H1 (cell line): ENCODE measurements around the gene ANAPC16. TPM values are rescaled to one million over a fixed set of nuclear protein-coding genes. Genes with fewer than 3 reads are reported as not detected.
A peak's percentile ranks its signal among the peaks of the same experiment; 100 is the strongest.

Experiments
- CTCF ChIA-PET: fragments of 300-600 bp; sonication (Branson Sonifier 250); formaldehyde crosslinking; loops from one replicate; lab custom pipeline; 2021; ENCODE audit not compliant: partially characterized antibody; lab: Charles Lee
- POLR2A ChIA-PET: fragments of 300-600 bp; sonication (Branson Sonifier 250); formaldehyde crosslinking; loops from one replicate; lab custom pipeline; 2021; ENCODE audit warnings: inconsistent platforms; ENCODE audit not compliant: partially characterized antibody; lab: Charles Lee
- DNase-seq, 2 experiments: peaks; one replicate each; pipeline versions ENCODE4 v3.0.0 to v3.0.0-alpha.2; 2010 to 2022; ENCODE audit warnings: low spot score in 2 of 2, low read depth in 1 of 2, mixed read lengths in 1 of 2
- FAIRE-seq: peaks from 2 replicates; lab custom pipeline; 2011; peaks lifted over from hg19 to GRCh38; lab: Jason Lieb, UNC
- H2AFZ ChIP-seq: 2 replicates; pipeline ENCODE4 v1.8.1; 2012; ENCODE audit warnings: low read length, inconsistent platforms
- H2AK5ac ChIP-seq: 2 replicates; pipeline ENCODE4 v1.6.1; 2013; ENCODE audit warnings: low read depth, low read length
- H2BK120ac ChIP-seq: replicated peaks from 2 replicates; pipeline ENCODE3; 2013; ENCODE audit warnings: low read depth, low read length, inconsistent platforms
- H2BK12ac ChIP-seq: 2 replicates; pipeline ENCODE4 v1.6.1; 2013; ENCODE audit warnings: low read depth, low read length
- H2BK15ac ChIP-seq: 2 replicates; pipeline ENCODE4 v1.6.1; 2013; ENCODE audit warnings: low read length
- H2BK20ac ChIP-seq: 2 replicates; pipeline ENCODE4 v1.6.1; 2013; ENCODE audit warnings: low read length
- H2BK5ac ChIP-seq: 2 replicates; pipeline ENCODE4 v1.6.1; 2013; ENCODE audit warnings: low read depth, low read length
- H3K14ac ChIP-seq: 2 replicates; pipeline ENCODE4 v1.6.1; 2013; ENCODE audit warnings: inconsistent platforms; ENCODE audit not compliant: insufficient read length
- H3K18ac ChIP-seq: 2 replicates; pipeline ENCODE4 v1.6.1; 2013; ENCODE audit warnings: low read length; ENCODE audit errors: extremely low read depth
- H3K23ac ChIP-seq: 2 replicates; pipeline ENCODE4 v1.6.1; 2013; ENCODE audit warnings: inconsistent platforms; ENCODE audit not compliant: insufficient read length
- H3K23me2 ChIP-seq: 2 replicates; pipeline ENCODE4 v1.6.1; 2013; ENCODE audit warnings: low read depth, low read length
- H3K27ac ChIP-seq: 2 replicates; pipeline ENCODE4 v1.6.1; 2011; ENCODE audit warnings: low read depth, low read length, inconsistent platforms
- H3K27me3 ChIP-seq, 4 experiments: replicated peaks in 1 of 4; 1 replicate in 1 of 4; 2 replicates in 3 of 4; pipeline versions ENCODE4 v1.6.1 to v1.8.1; 2011 to 2013; ENCODE audit warnings: low read length in 3 of 4, mild to moderate bottlenecking in 3 of 4, inconsistent platforms in 2 of 4, mixed read lengths in 2 of 4, moderate library complexity in 1 of 4; ENCODE audit not compliant: control insufficient read depth in 3 of 4, insufficient read depth in 3 of 4; ENCODE audit errors: extremely low read depth in 1 of 4
- H3K36me3 ChIP-seq, 4 experiments: 2 replicates each; pipeline versions ENCODE4 v1.6.1 to v1.8.1; 2011 to 2013; ENCODE audit warnings: mild to moderate bottlenecking in 4 of 4, low read length in 3 of 4, moderate library complexity in 2 of 4, control low read depth in 1 of 4, inconsistent platforms in 1 of 4; ENCODE audit not compliant: insufficient read depth in 4 of 4, control insufficient read depth in 2 of 4
- H3K4ac ChIP-seq: replicated peaks from 2 replicates; pipeline ENCODE3; 2013; ENCODE audit warnings: low read length, low read depth, mixed read lengths, inconsistent platforms; ENCODE audit not compliant: insufficient read length
- H3K4me1 ChIP-seq, 4 experiments: replicated peaks in 1 of 4; 1 replicate in 1 of 4; 2 replicates in 3 of 4; pipeline versions ENCODE4 v1.6.1 to v1.8.1; 2011 to 2013; ENCODE audit warnings: low read length in 3 of 4, inconsistent platforms in 2 of 4, mixed read lengths in 1 of 4; ENCODE audit not compliant: insufficient read depth in 4 of 4, control insufficient read depth in 3 of 4
- H3K4me2 ChIP-seq, 2 experiments: 2 replicates each; pipeline versions ENCODE4 v1.6.1 to v1.8.1; 2011 to 2013; ENCODE audit warnings: low read depth in 2 of 2, low read length in 2 of 2, control low read depth in 1 of 2, inconsistent platforms in 1 of 2, mild to moderate bottlenecking in 1 of 2; ENCODE audit not compliant: insufficient read depth in 1 of 2
- H3K4me3 ChIP-seq, 4 experiments: fragments of 200-600, 300-600 bp in 1 of 4; sonication (generic), shearing (Covaris generic), sonication (Bioruptor Twin) in 1 of 4; 2 replicates each; pipeline versions ENCODE4 v1.5.1 to v1.8.1; 2011 to 2016; ENCODE audit warnings: low read length in 4 of 4, low read depth in 3 of 4, control low read depth in 2 of 4, inconsistent platforms in 2 of 4, mild to moderate bottlenecking in 2 of 4, mixed read lengths in 1 of 4, moderate library complexity in 1 of 4; ENCODE audit not compliant: insufficient read depth in 2 of 4; ENCODE audit errors: extremely low read depth in 1 of 4
- H3K56ac ChIP-seq: replicated peaks from 2 replicates; pipeline ENCODE3; 2013; ENCODE audit warnings: low read depth, mild to moderate bottlenecking, mixed read lengths, low read length, inconsistent platforms; ENCODE audit not compliant: insufficient read length
- H3K79me1 ChIP-seq: 2 replicates; pipeline ENCODE4 v1.6.1; 2013; ENCODE audit warnings: low read depth, low read length, control low read depth
- H3K79me2 ChIP-seq, 2 experiments: 2 replicates each; pipeline versions ENCODE4 v1.6.1 to v1.8.1; 2012 to 2013; ENCODE audit warnings: low read length in 2 of 2, mild to moderate bottlenecking in 2 of 2, inconsistent platforms in 1 of 2; ENCODE audit not compliant: insufficient read depth in 2 of 2, control insufficient read depth in 1 of 2
- H3K9ac ChIP-seq, 4 experiments: replicated peaks in 1 of 4; 1 replicate in 1 of 4; 2 replicates in 3 of 4; pipeline versions ENCODE4 v1.6.1 to v1.8.1; 2011 to 2013; ENCODE audit warnings: low read depth in 3 of 4, low read length in 3 of 4, control low read depth in 2 of 4, mild to moderate bottlenecking in 2 of 4, moderate library complexity in 2 of 4, inconsistent platforms in 1 of 4; ENCODE audit errors: extremely low read depth in 1 of 4
- H3K9me3 ChIP-seq, 2 experiments: 2 replicates each; pipeline versions ENCODE4 v1.6.1 to v1.8.1; 2012 to 2013; ENCODE audit warnings: mild to moderate bottlenecking in 2 of 2, moderate library complexity in 2 of 2, control low read depth in 1 of 2, inconsistent platforms in 1 of 2, low read depth in 1 of 2, low read length in 1 of 2, mixed read lengths in 1 of 2; ENCODE audit not compliant: insufficient read depth in 2 of 2
- H4K20me1 ChIP-seq, 2 experiments: replicated peaks in 1 of 2; 2 replicates each; pipeline versions ENCODE3 to v1.8.1; 2011 to 2013; ENCODE audit warnings: inconsistent platforms in 2 of 2, low read length in 2 of 2, mild to moderate bottlenecking in 1 of 2; ENCODE audit not compliant: insufficient read depth in 2 of 2, control insufficient read depth in 1 of 2
- H4K5ac ChIP-seq: 2 replicates; pipeline ENCODE4 v1.6.1; 2013; ENCODE audit warnings: low read length, low read depth, mixed read lengths, inconsistent platforms; ENCODE audit not compliant: insufficient read length
- H4K8ac ChIP-seq: 2 replicates; pipeline ENCODE4 v1.8.0; 2013; ENCODE audit warnings: mild to moderate bottlenecking, moderate library complexity, low read length, inconsistent platforms; ENCODE audit not compliant: insufficient read depth; ENCODE audit errors: extremely low read depth
- H4K91ac ChIP-seq: replicated peaks from 2 replicates; pipeline ENCODE3; 2013; ENCODE audit warnings: low read length, mixed read lengths, inconsistent platforms; ENCODE audit not compliant: insufficient read length
- ASH2L ChIP-seq: fragments of 200-600, 300-600 bp; sonication (generic); IDR thresholded peaks from one replicate; pipeline ENCODE4 v1.7.1; 2017; ENCODE audit warnings: low read length
- CBX5 ChIP-seq: fragments of 300-800, 300-1000 bp; sonication (generic); IDR thresholded peaks from 2 replicates; pipeline ENCODE4 v1.7.1; 2016; ENCODE audit warnings: antibody characterized with exemption, low read length, low read depth
- KDM4A ChIP-seq: IDR thresholded peaks from one replicate; pipeline ENCODE4 v1.7.1; 2012; ENCODE audit warnings: low read depth, mild to moderate bottlenecking, moderate library complexity, low read length, inconsistent platforms; ENCODE audit not compliant: severe bottlenecking
- NRF1 ChIP-seq: IDR thresholded peaks from 2 replicates; pipeline ENCODE4 v1.6.1; 2011; ENCODE audit warnings: mild to moderate bottlenecking, low read depth, low read length, improper control_type of control experiment
- POLR2AphosphoS5 ChIP-seq: IDR thresholded peaks from 2 replicates; pipeline ENCODE4 v1.6.1; 2011; ENCODE audit warnings: low read depth, low read length
- POU5F1 ChIP-seq: IDR thresholded peaks from 2 replicates; pipeline ENCODE4 v1.6.1; 2011; ENCODE audit warnings: low read depth, mild to moderate bottlenecking, low read length, moderate library complexity
- SP4 ChIP-seq: IDR thresholded peaks from 2 replicates; pipeline ENCODE4 v1.6.1; 2012; ENCODE audit warnings: low read length, inconsistent platforms
- WGBS, 2 experiments: shearing (Covaris generic) in 1 of 2; methylation state at CpG; one replicate each; pipeline versions ENCODE4 v1.1.6 to v1.1.7; 2013 to 2015; ENCODE audit warnings: low lambda C conversion rate in 2 of 2, mixed read lengths in 2 of 2, inconsistent platforms in 1 of 2, low coverage in 1 of 2, missing lambda C conversion rate in 1 of 2; ENCODE audit not compliant: insufficient replicate concordance in 2 of 2, insufficient coverage in 1 of 2, insufficient read length in 1 of 2; ENCODE audit errors: extremely low coverage in 1 of 2, missing lambda C conversion rate in 1 of 2; 5-methylcytosine and 5-hydroxymethylcytosine counted together
- long read RNA-seq, 2 experiments: library from RNA in 1 of 2; library from capped mRNA in 1 of 2; stranded (forward); transcript quantifications; one replicate each; pipeline ENCODE4 v2.0.0, GENCODE V29; 2021; ENCODE audit warnings: inconsistent platforms in 1 of 2
- polyA minus RNA-seq, 3 experiments: library from RNA; depleted of rRNA, polyadenylated mRNA; stranded (reverse); fragments of >200 nt; gene quantifications; 1 replicate in 2 of 3; 2 replicates in 1 of 3; pipeline ENCODE4 v1.2.3, GENCODE V29; 2011
- polyA plus RNA-seq, 7 experiments: library from polyadenylated mRNA; depleted of rRNA in 3 of 7; stranded (reverse) in 5 of 7; unstranded in 2 of 7; fragments of >200 nt in 5 of 7; fragments of 200-250 nt in 2 of 7; gene quantifications; 1 replicate in 5 of 7; 2 replicates in 1 of 7; 4 replicates in 1 of 7; pipeline versions ENCODE4 v1.2.1 to v1.2.3, GENCODE V29; 2011 to 2013; ENCODE audit warnings: missing spikeins in 2 of 7, mixed read lengths in 2 of 7
- total RNA-seq: library from RNA; stranded (reverse); fragmentation: NEBNext Ultra II Directional; extraction: Animal tissue kit (Norgen Biotek cat#: 25700); gene quantifications from 2 replicates; pipeline ENCODE4 v1.2.1, GENCODE V29; 2021

Gene ANAPC16
- total RNA-seq, result 56.2 and 57.4 TPM in 2 replicates
- 33.6 and 53.1 TPM in 2 replicates for polyA plus RNA-seq (2011; rRNA removed)
- polyA plus RNA-seq (2011; cell fraction: cytosol; rRNA removed), result 68.5 TPM
- polyA plus RNA-seq (2011; cell fraction: nucleus; rRNA removed), result 24.3 TPM
- polyA plus RNA-seq (2012, experiment 1 of 2), result 51.6 to 58.4 TPM (median 55.8 TPM) in 4 replicates
- polyA plus RNA-seq (2012, experiment 2 of 2), result 12.7 TPM
- polyA plus RNA-seq (2013, experiment 1 of 2), result 43.7 TPM
- polyA plus RNA-seq (2013, experiment 2 of 2), result 47.2 TPM
- 18.3 and 23.7 TPM in 2 replicates for polyA minus RNA-seq (2011; rRNA and poly(A)+ RNA removed)
- 13.5 TPM for polyA minus RNA-seq (2011; cell fraction: cytosol; rRNA and poly(A)+ RNA removed)
- 11.6 TPM for polyA minus RNA-seq (2011; cell fraction: nucleus; rRNA and poly(A)+ RNA removed)
- long read RNA-seq, experiment 1, transcript ANAPC16-202 (3 exons, 1,828 nt), result minor isoform, 7 of 82 reads
- long read RNA-seq, experiment 1, transcript ANAPC16-201 (4 exons, 3,195 nt), result major isoform, 22 of 82 reads
- long read RNA-seq, experiment 1, transcript ANAPC16-205 (5 exons, 3,567 nt), result minor isoform, 9 of 82 reads
- long read RNA-seq, experiment 1, partial matches to known transcripts, result 17 of 82 reads
- long read RNA-seq, experiment 1, other reads (novel, unspliced or antisense), result 26 of 82 reads
- long read RNA-seq, experiment 2, transcript ANAPC16-201 (4 exons, 3,195 nt), result major isoform, 26 of 78 reads
- long read RNA-seq, experiment 2, transcript ANAPC16-205 (5 exons, 3,567 nt), result minor isoform, 13 of 78 reads
- long read RNA-seq, experiment 2, partial matches to known transcripts, result 5 of 78 reads
- long read RNA-seq, experiment 2, other reads (novel, unspliced or antisense), result 32 of 78 reads

DNA sequence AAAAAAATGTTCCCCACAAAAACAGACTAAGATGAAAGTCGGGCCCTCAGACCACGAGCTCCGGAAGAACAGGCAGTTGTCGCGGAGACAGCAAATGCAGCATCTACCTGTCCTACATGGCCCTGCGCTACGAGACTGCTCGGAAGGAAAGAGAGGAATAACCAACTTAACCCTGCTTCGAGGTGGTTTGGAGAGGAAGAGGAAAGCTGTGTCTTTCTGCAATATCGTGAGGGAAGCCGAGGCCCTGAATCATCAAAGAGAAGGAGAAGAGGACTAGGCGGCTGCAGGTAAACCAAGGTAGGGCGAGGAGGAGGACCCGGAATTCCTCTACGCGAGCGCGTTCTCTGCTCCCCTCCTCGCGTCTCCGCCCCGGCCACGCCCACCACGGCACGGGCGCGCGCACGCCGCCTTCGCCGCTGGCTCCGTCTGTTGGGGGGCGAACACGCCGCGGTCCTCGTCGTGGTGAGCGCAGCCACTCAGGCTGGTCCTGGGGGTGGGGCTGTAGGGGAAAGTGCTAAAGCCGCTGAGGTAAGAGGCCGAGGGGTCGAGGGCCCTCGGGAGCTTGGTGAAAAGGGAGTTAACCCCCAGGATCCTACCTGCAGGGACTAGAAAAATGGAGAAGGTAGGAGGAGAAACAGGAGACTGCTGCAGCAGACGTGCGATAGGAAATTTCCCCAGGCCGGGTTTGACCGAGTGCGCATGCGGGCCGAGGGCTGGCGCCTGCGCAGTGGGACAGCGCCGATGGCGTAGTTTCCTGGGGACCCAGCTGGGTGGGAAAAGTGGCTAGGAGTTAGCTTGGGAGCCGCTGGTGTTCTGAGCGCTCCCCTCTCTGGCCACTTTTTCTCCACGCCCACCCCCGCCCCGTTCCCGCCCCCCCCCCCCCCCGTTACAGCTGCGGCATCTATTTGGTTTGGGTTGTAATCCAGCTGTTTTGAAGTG is at the start of gene ANAPC16, which contains the start of gene ASCC1:
Gene ANAPC16 (plus strand): TSS at position 402 of the 939 bp plus-strand sequence. CDS start 7,903 bp downstream, outside the sequence.
Gene ASCC1 (minus strand): TSS at position 666 of the 939 bp plus-strand sequence. CDS start 2,978 bp downstream, outside the sequence.
- CTCF ChIA-PET, result interaction anchor here (0.8 to 2.1 kb wide), 5 partner anchors 8 to 443 kb away, joined by 3 to 6 read pairs (median 4); partner anchors contain the start of gene VSIR
- H3K27ac ChIP-seq, result peak within 1 kb of the TSS; percentile 98
- H2AK5ac ChIP-seq, result no peak within 1 kb of the TSS
- 4% methylated on average over 51 of the region's 64 CpGs; no CpG with 5 or more reads in 1 of the 2 experiments for WGBS, 2 experiments
- H3K18ac ChIP-seq, result peak within 1 kb of the TSS; percentile 96
- H3K36me3 ChIP-seq, result peaks cover 2 to 15% (median 7%) of the 10 kb centered on the region in 4 experiments; a peak in 5 of 8 replicates
- H3K9me3 ChIP-seq, result no peaks in the 10 kb centered on the region
- DNase-seq, result peak; percentile 75 to 98
- no peak within 1 kb of the TSS for H2BK20ac ChIP-seq
- no peaks in the 10 kb centered on the region for H3K27me3 ChIP-seq
- H2BK12ac ChIP-seq, result peak within 1 kb of the TSS; percentile 77
- H2BK120ac ChIP-seq, result no peak within 1 kb of the TSS
- H3K23ac ChIP-seq, result no peak within 1 kb of the TSS
- H3K4me2 ChIP-seq, result peak within 1 kb of the TSS; percentile 82 to 83
- H3K56ac ChIP-seq, result peak within 1 kb of the TSS; percentile 95
- H3K4me1 ChIP-seq, result peaks cover 0 to 7% (median 3%) of the 10 kb centered on the region in 4 experiments; a peak in 3 of 7 replicates
- H2BK15ac ChIP-seq, result no peak within 1 kb of the TSS
- peak within 1 kb of the TSS; percentile 76 to 97 (median 96) for H3K9ac ChIP-seq
- H4K91ac ChIP-seq, result peak within 1 kb of the TSS; percentile 97
- no peak within 1 kb of the TSS for H3K14ac ChIP-seq
- peak within 1 kb of the TSS; percentile 96 for H3K4ac ChIP-seq
- no peaks in the 10 kb centered on the region for H4K20me1 ChIP-seq
- peak within 1 kb of the TSS; percentile 99 for H4K5ac ChIP-seq
- peak within 1 kb of the TSS; percentile 76 to 85 (median 81) for H3K4me3 ChIP-seq
- H3K79me1 ChIP-seq, result peaks cover 3% of the 10 kb centered on the region; the same call in 1 of the 2 replicates
- H4K8ac ChIP-seq, result peak within 1 kb of the TSS; percentile 100; the same call in 1 of the 2 replicates
- POLR2A ChIA-PET, result interaction anchor here (0.8 to 3.2 kb wide), 23 partner anchors 9 to 156 kb away, joined by 3 to 40 read pairs (median 3); partner anchors contain the start of genes DDIT4 and DNAJB12
- peaks cover 6 to 42% of the 10 kb centered on the region in 2 experiments for H3K79me2 ChIP-seq
- peak within 1 kb of the TSS; percentile 98 for H2BK5ac ChIP-seq
- peaks cover 2% of the 10 kb centered on the region; the same call in 1 of the 2 replicates for H3K23me2 ChIP-seq
- FAIRE-seq, result no peak
- H2AFZ ChIP-seq, result peak within 1 kb of the TSS; percentile 83; the same call in 1 of the 2 replicates
- TF ChIP-seq CBX5 (no peak), KDM4A (peak; percentile 73), POU5F1 (no peak), NRF1 (peak; percentile 97), ASH2L (peak; percentile 97), SP4 (peak; percentile 87; the same call in 1 of the 2 replicates), POLR2AphosphoS5 (peak; percentile 97)
